Neutrophil (primary cell): ENCODE measurements around the gene UBA6.

Experiments used
- H3K27ac ChIP-seq: fragments of 200-600 bp; sonication (generic); 2 replicates; pipeline ENCODE4 v1.5.1; 2016; ENCODE audit warnings: mild to moderate bottlenecking, moderate library complexity
- H3K27me3 ChIP-seq: fragments of 200-600 bp; sonication (generic); 2 replicates; pipeline ENCODE4 v1.6.0; 2016; ENCODE audit warnings: mild to moderate bottlenecking
- H3K36me3 ChIP-seq: fragments of 200-600 bp; sonication (generic); 2 replicates; pipeline ENCODE4 v1.5.1; 2017
- H3K4me1 ChIP-seq, 2 experiments: fragments of 200-600 bp in 1 of 2; sonication (generic) in 1 of 2; 1 replicate in 1 of 2; 2 replicates in 1 of 2; pipeline versions ENCODE4 v1.5.1 to v1.6.1; 2013 to 2016; ENCODE audit warnings: low read depth in 1 of 2, low read length in 1 of 2, mild to moderate bottlenecking in 1 of 2, moderate library complexity in 1 of 2; ENCODE audit not compliant: control insufficient read depth in 1 of 2, insufficient read depth in 1 of 2
- H3K4me3 ChIP-seq, 2 experiments: fragments of 200-600 bp in 1 of 2; sonication (generic) in 1 of 2; 1 replicate in 1 of 2; 2 replicates in 1 of 2; pipeline ENCODE4 v1.5.1; 2013 to 2016; ENCODE audit warnings: low read depth in 1 of 2, low read length in 1 of 2, mild to moderate bottlenecking in 1 of 2, moderate library complexity in 1 of 2
- H3K9me3 ChIP-seq: fragments of 200-600 bp; sonication (generic); 2 replicates; pipeline ENCODE4 v1.5.1; 2016
- CTCF ChIP-seq: fragments of 200-600 bp; sonication (generic); IDR thresholded peaks from 2 replicates; pipeline ENCODE4 v1.5.1; 2016; ENCODE audit warnings: antibody characterized with exemption

The UBA6 gene

GRCh38 chr4:67702166-67702565 lies 1.2 kb upstream of the UBA6 start:
- Histone ChIP-seq H3K9me3 (no peaks in the 10 kb centered on the region), H3K27me3 (no peaks in the 10 kb centered on the region), H3K27ac (peak overlapping the region; percentile 89), H3K36me3 (no peaks in the 10 kb centered on the region), H3K4me1 (peaks cover 13 to 14% of the 10 kb centered on the region in 2 experiments), H3K4me3 (no peak overlapping the region)
- no peak for TF ChIP-seq CTCF

- no peaks in the 10 kb centered on the region for H3K9me3 ChIP-seq
- no peaks in the 10 kb centered on the region for H3K27me3 ChIP-seq
- no peaks in the 10 kb centered on the region for H3K36me3 ChIP-seq
- peak overlapping the region; percentile 89 for H3K27ac ChIP-seq
- H3K4me1 ChIP-seq = peaks cover 13 to 14% of the 10 kb centered on the region in 2 experiments
- peak overlapping the region; percentile 70 to 98 for H3K4me3 ChIP-seq
- no peak for TF ChIP-seq CTCF
These were observed 529 bp upstream of the UBA6 start for GRCh38 chr4:67701517-67701850.

GRCh38 chr4:67700116-67700737 lies 728 bp downstream of the UBA6 start:
- no peak for TF ChIP-seq CTCF
- Histone ChIP-seq H3K27me3 (no peaks in the 10 kb centered on the region), H3K36me3 (no peaks in the 10 kb centered on the region), H3K9me3 (no peaks in the 10 kb centered on the region), H3K27ac (peak overlapping the region; percentile 89), H3K4me1 (peaks cover 13 to 14% of the 10 kb centered on the region in 2 experiments), H3K4me3 (peak overlapping the region; percentile 70 to 98)

- peak overlapping the region; percentile 89 for H3K27ac ChIP-seq
- TF ChIP-seq CTCF = no peak
- H3K27me3 ChIP-seq = no peaks in the 10 kb centered on the region
- no peaks in the 10 kb centered on the region for H3K36me3 ChIP-seq
- H3K4me3 ChIP-seq = peak overlapping the region in 1 of 2 experiments; percentile 70
- H3K4me1 ChIP-seq = peaks cover 13 to 14% of the 10 kb centered on the region in 2 experiments
- no peaks in the 10 kb centered on the region for H3K9me3 ChIP-seq
These were observed 1.4 kb downstream of the UBA6 start for GRCh38 chr4:67699603-67700002.

- Histone ChIP-seq H3K27ac (no peak overlapping the region), H3K9me3 (no peaks in the 10 kb centered on the region), H3K36me3 (no peaks in the 10 kb centered on the region), H3K4me3 (no peak overlapping the region), H3K27me3 (no peaks in the 10 kb centered on the region), H3K4me1 (peaks cover 13 to 14% of the 10 kb centered on the region in 2 experiments)
- TF ChIP-seq CTCF = no peak
These were observed 2.9 kb downstream of the UBA6 start for GRCh38 chr4:67697860-67698687.
